Neuronal stem cell (in vitro differentiated cells): ENCODE data around the gene PARP8.

Source experiments
- DNase-seq: peaks from one replicate; pipeline ENCODE4 v3.0.0-alpha.2; 2013; ENCODE audit warnings: low spot score
- H2AFZ ChIP-seq: one replicate; pipeline ENCODE4 v1.6.1; 2013; ENCODE audit warnings: mild to moderate bottlenecking, low read length, inconsistent platforms
- H2AK5ac ChIP-seq: 2 replicates; pipeline ENCODE4 v1.6.1; 2013; ENCODE audit warnings: low read depth, mild to moderate bottlenecking, inconsistent platforms, low read length, moderate library complexity, mixed read lengths
- H2BK120ac ChIP-seq: 2 replicates; pipeline ENCODE4 v1.6.1; 2013; ENCODE audit warnings: low read depth, mild to moderate bottlenecking, inconsistent platforms, low read length, moderate library complexity, mixed read lengths
- H2BK12ac ChIP-seq: one replicate; pipeline ENCODE4 v1.6.1; 2013; ENCODE audit warnings: low read length, inconsistent platforms
- H2BK15ac ChIP-seq: 2 replicates; pipeline ENCODE4 v1.6.1; 2013; ENCODE audit warnings: mild to moderate bottlenecking, low read length, inconsistent platforms, mixed read lengths
- H2BK5ac ChIP-seq: one replicate; pipeline ENCODE4 v1.6.1; 2013; ENCODE audit warnings: inconsistent platforms, mild to moderate bottlenecking, low read length, moderate library complexity
- H3K14ac ChIP-seq: one replicate; pipeline ENCODE4 v1.6.1; 2013; ENCODE audit warnings: low read length, inconsistent platforms
- H3K18ac ChIP-seq: 2 replicates; pipeline ENCODE4 v1.6.1; 2013; ENCODE audit warnings: low read length, inconsistent platforms
- H3K23ac ChIP-seq: 2 replicates; pipeline ENCODE4 v1.6.1; 2013; ENCODE audit warnings: low read depth, mild to moderate bottlenecking, mixed read lengths, low read length, inconsistent platforms; ENCODE audit not compliant: poor library complexity
- H3K27ac ChIP-seq: replicated peaks from 3 replicates; pipeline ENCODE4 v1.5.1; 2013; ENCODE audit warnings: low read length, inconsistent platforms
- H3K27me3 ChIP-seq, 3 experiments: 2 replicates each; pipeline ENCODE4 v1.6.1; 2013; ENCODE audit warnings: low read length in 3 of 3, mild to moderate bottlenecking in 2 of 3, inconsistent platforms in 1 of 3, low read depth in 1 of 3, mixed read lengths in 1 of 3, moderate library complexity in 1 of 3; ENCODE audit not compliant: control insufficient read depth in 3 of 3, insufficient read depth in 3 of 3
- H3K36me3 ChIP-seq, 2 donors: replicated peaks in 1 of 2; 2 replicates each; pipeline ENCODE4 v1.6.1; 2013; ENCODE audit warnings: low read length in 2 of 2; ENCODE audit not compliant: control insufficient read depth in 2 of 2, insufficient read depth in 2 of 2
- H3K4ac ChIP-seq: 2 replicates; pipeline ENCODE4 v1.6.1; 2013; ENCODE audit warnings: inconsistent platforms, mild to moderate bottlenecking, low read length, moderate library complexity
- H3K4me1 ChIP-seq, 2 donors: 1 replicate in 1 of 2; 2 replicates in 1 of 2; pipeline ENCODE4 v1.6.1; 2013; ENCODE audit warnings: low read length in 2 of 2, low read depth in 1 of 2; ENCODE audit not compliant: control insufficient read depth in 2 of 2, insufficient read depth in 1 of 2
- H3K4me2 ChIP-seq: one replicate; pipeline ENCODE4 v1.6.1; 2013; ENCODE audit warnings: mild to moderate bottlenecking, low read length, inconsistent platforms; ENCODE audit not compliant: insufficient read depth, poor library complexity, severe bottlenecking
- H3K4me3 ChIP-seq, 2 donors: 2 replicates each; pipeline ENCODE4 v1.5.1; 2013; ENCODE audit warnings: low read length in 2 of 2, mild to moderate bottlenecking in 2 of 2, inconsistent platforms in 1 of 2, moderate library complexity in 1 of 2
- H3K79me1 ChIP-seq: one replicate; pipeline ENCODE4 v1.6.1; 2013; ENCODE audit warnings: low read depth, mild to moderate bottlenecking, inconsistent platforms, low read length, moderate library complexity
- H3K9ac ChIP-seq: one replicate; pipeline ENCODE4 v1.6.1; 2013; ENCODE audit warnings: mild to moderate bottlenecking, low read depth, low read length, inconsistent platforms; ENCODE audit not compliant: poor library complexity
- H3K9me3 ChIP-seq, 2 donors: replicated peaks in 1 of 2; 2 replicates each; pipeline versions ENCODE3 to v1.6.1; 2013; ENCODE audit warnings: low read length in 2 of 2, mild to moderate bottlenecking in 2 of 2, inconsistent platforms in 1 of 2, low read depth in 1 of 2, mixed read lengths in 1 of 2, moderate library complexity in 1 of 2; ENCODE audit not compliant: control insufficient read depth in 2 of 2, insufficient read depth in 1 of 2
- H4K8ac ChIP-seq: one replicate; pipeline ENCODE4 v1.6.1; 2013; ENCODE audit warnings: low read depth, mild to moderate bottlenecking, inconsistent platforms, low read length, moderate library complexity
- H4K91ac ChIP-seq: one replicate; pipeline ENCODE4 v1.6.1; 2013; ENCODE audit warnings: low read length, low read depth, mild to moderate bottlenecking, inconsistent platforms; ENCODE audit not compliant: poor library complexity
- WGBS, 2 donors: extraction: QIAGEN DNeasy Blood & Tissue Kit; methylation state at CpG; one replicate each; pipeline ENCODE4 v1.1.7; 2013; ENCODE audit warnings: missing lambda C conversion rate in 2 of 2, mixed read lengths in 1 of 2; ENCODE audit not compliant: insufficient read length in 2 of 2, insufficient replicate concordance in 1 of 2; ENCODE audit errors: extremely low coverage in 2 of 2; 5-methylcytosine and 5-hydroxymethylcytosine counted together

Gene PARP8

GRCh38 chr5:50712479-50712878 lies 46.0 kb downstream of the PARP8 start:
- H3K27me3 ChIP-seq = no peaks in the 10 kb centered on the region
- no peak overlapping the region for H2BK5ac ChIP-seq
- no peak overlapping the region for H2BK12ac ChIP-seq
- no peak overlapping the region for H2AFZ ChIP-seq
- no peak overlapping the region for H3K4me3 ChIP-seq
- no peak overlapping the region for H4K8ac ChIP-seq
- H2BK120ac ChIP-seq = no peak overlapping the region
- no peak overlapping the region for H3K9ac ChIP-seq
- H3K36me3 ChIP-seq = no peaks in the 10 kb centered on the region
- H3K18ac ChIP-seq = no peak overlapping the region
- no peak overlapping the region for H3K4ac ChIP-seq
- no peak overlapping the region for H3K23ac ChIP-seq
- H3K9me3 ChIP-seq = no peaks in the 10 kb centered on the region
- no peak for DNase-seq
- H3K4me1 ChIP-seq = peaks cover 0 to 9% of the 10 kb centered on the region in 2 donors
- WGBS, 2 donors = no CpG with 5 or more reads among the region's 1 CpG
- no peak overlapping the region for H2AK5ac ChIP-seq
- no peak overlapping the region for H3K27ac ChIP-seq
- H3K4me2 ChIP-seq = no peak overlapping the region
- no peak overlapping the region for H3K14ac ChIP-seq
- H3K79me1 ChIP-seq = peaks cover 2% of the 10 kb centered on the region
- H4K91ac ChIP-seq = no peak overlapping the region
- no peak overlapping the region for H2BK15ac ChIP-seq

GRCh38 chr5:50715001-50715400 lies 48.6 kb downstream of the PARP8 start:
- WGBS, 2 donors = no CpG with 5 or more reads among the region's 5 CpGs

GRCh38 chr5:50716134-50716533 lies 49.7 kb downstream of the PARP8 start:
- Histone ChIP-seq H3K4ac (no peak overlapping the region), H3K4me3 (no peak overlapping the region), H2BK15ac (no peak overlapping the region), H3K18ac (no peak overlapping the region), H2BK120ac (no peak overlapping the region), H3K9ac (no peak overlapping the region), H3K27ac (no peak overlapping the region), H3K36me3 (no peaks in the 10 kb centered on the region), H2AFZ (no peak overlapping the region), H3K4me1 (peaks cover 0 to 11% of the 10 kb centered on the region in 2 donors), H3K79me1 (peaks cover 2% of the 10 kb centered on the region), H3K14ac (no peak overlapping the region), H3K4me2 (no peak overlapping the region), H4K91ac (no peak overlapping the region), H2BK12ac (no peak overlapping the region), H2AK5ac (no peak overlapping the region), H3K23ac (no peak overlapping the region), H4K8ac (no peak overlapping the region), H3K9me3 (no peaks in the 10 kb centered on the region), H2BK5ac (no peak overlapping the region), H3K27me3 (no peaks in the 10 kb centered on the region)
- no peak for DNase-seq
- no CpG with 5 or more reads among the region's 2 CpGs for WGBS, 2 donors

More at GRCh38 chr5:50715001-50715400, 48.6 kb downstream of the PARP8 start:
- H3K9ac ChIP-seq = no peak overlapping the region
- H3K36me3 ChIP-seq = no peaks in the 10 kb centered on the region
- H3K79me1 ChIP-seq = peaks cover 2% of the 10 kb centered on the region
- H3K27ac ChIP-seq = no peak overlapping the region
- no peak overlapping the region for H4K91ac ChIP-seq
- H3K9me3 ChIP-seq = no peaks in the 10 kb centered on the region
- no peak for DNase-seq
- no peak overlapping the region for H3K18ac ChIP-seq
- H3K4ac ChIP-seq = no peak overlapping the region
- no peak overlapping the region for H3K4me3 ChIP-seq
- no peak overlapping the region for H4K8ac ChIP-seq
- no peak overlapping the region for H3K14ac ChIP-seq
- no peak overlapping the region for H2AFZ ChIP-seq
- no peak overlapping the region for H3K4me2 ChIP-seq
- H3K27me3 ChIP-seq = no peaks in the 10 kb centered on the region
- no peak overlapping the region for H2BK12ac ChIP-seq
- no peak overlapping the region for H2BK120ac ChIP-seq
- no peak overlapping the region for H2BK5ac ChIP-seq
- H3K4me1 ChIP-seq = peaks cover 0 to 9% of the 10 kb centered on the region in 2 donors
- no peak overlapping the region for H3K23ac ChIP-seq
- H2BK15ac ChIP-seq = no peak overlapping the region
- H2AK5ac ChIP-seq = no peak overlapping the region

GRCh38 chr5:50717651-50718050 lies 51.2 kb downstream of the PARP8 start:
- no peak overlapping the region for H2AFZ ChIP-seq
- H2BK12ac ChIP-seq = no peak overlapping the region
- peaks cover 2% of the 10 kb centered on the region for H3K79me1 ChIP-seq
- no peak overlapping the region for H4K8ac ChIP-seq
- H3K18ac ChIP-seq = no peak overlapping the region
- no peak for DNase-seq
- H4K91ac ChIP-seq = no peak overlapping the region
- no peak overlapping the region for H3K23ac ChIP-seq
- H3K9ac ChIP-seq = no peak overlapping the region
- H2BK15ac ChIP-seq = no peak overlapping the region
- H2BK120ac ChIP-seq = no peak overlapping the region
- peaks cover 0 to 10% of the 10 kb centered on the region in 2 donors for H3K4me1 ChIP-seq
- H3K9me3 ChIP-seq = no peaks in the 10 kb centered on the region
- H3K27ac ChIP-seq = no peak overlapping the region
- no peak overlapping the region for H2BK5ac ChIP-seq
- H3K4ac ChIP-seq = no peak overlapping the region
- no peak overlapping the region for H2AK5ac ChIP-seq
- no CpG with 5 or more reads among the region's 2 CpGs for WGBS, 2 donors
- no peaks in the 10 kb centered on the region for H3K27me3 ChIP-seq
- no peak overlapping the region for H3K4me2 ChIP-seq
- H3K36me3 ChIP-seq = no peaks in the 10 kb centered on the region
- no peak overlapping the region for H3K4me3 ChIP-seq
- no peak overlapping the region for H3K14ac ChIP-seq
